Stimulated activated CD8-positive, alpha-beta memory T cell treated with anti-CD3 and anti-CD28 coated beads, Interleukin-7, amount 100 ng/mL, for 1 hour (primary cell): ENCODE measurements around the gene MOG.

Source experiments
- DNase-seq, 2 donors: peaks; one replicate each; pipeline ENCODE4 v3.0.0-alpha.2; 2020; ENCODE audit warnings: low read depth in 2 of 2

The MOG gene

DNA sequence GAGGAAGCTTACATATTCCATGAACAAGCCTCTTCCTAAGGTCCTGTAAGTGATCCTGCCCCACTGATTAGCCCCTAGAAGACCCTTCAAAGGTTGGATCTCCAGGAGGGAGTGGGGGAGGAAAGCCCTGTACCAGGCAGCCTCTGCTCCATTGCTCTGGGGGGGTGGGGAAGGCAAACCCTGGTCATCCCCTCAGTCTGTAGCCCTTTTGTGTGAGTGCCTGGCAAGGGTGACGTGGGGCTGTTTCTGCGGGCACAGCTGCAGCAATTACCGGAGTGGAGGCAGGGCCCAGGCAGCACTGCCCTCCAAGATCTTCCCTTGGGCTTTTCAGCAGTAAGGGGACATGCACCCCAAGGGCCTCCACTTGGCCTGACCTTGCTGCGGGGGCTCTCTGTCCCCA, at the start of gene MOG:
Gene MOG, plus strand, starts transcription at position 295 of the 400 bp plus-strand sequence. CDS start 118 bp downstream, outside the sequence.
- no peak for DNase-seq

DNA sequence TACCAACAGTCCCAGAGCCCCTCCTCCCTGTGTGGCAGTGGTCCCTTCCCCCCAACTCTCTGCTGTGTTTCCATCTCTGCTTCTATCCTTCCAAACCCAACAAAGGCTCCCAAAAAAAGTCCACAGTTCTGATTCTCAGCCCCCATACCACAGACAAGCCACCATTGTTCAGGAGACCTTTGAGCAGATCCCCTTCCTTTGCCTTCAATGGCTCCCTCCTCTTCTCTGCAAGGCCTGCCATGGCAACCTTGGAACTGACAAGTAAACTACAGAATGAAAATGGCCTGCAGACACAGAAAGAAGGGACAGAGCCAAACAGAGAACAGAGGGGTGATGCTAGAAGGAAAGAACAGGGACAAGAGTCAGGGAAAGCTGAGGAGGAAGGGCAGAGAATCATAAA, 48.8 kb upstream of the MOG start:
- DNase-seq = no peak

- DNase-seq = no peak
These were observed 46.4 kb upstream of the MOG start for GRCh38 chr6:29610540-29610939.

DNA sequence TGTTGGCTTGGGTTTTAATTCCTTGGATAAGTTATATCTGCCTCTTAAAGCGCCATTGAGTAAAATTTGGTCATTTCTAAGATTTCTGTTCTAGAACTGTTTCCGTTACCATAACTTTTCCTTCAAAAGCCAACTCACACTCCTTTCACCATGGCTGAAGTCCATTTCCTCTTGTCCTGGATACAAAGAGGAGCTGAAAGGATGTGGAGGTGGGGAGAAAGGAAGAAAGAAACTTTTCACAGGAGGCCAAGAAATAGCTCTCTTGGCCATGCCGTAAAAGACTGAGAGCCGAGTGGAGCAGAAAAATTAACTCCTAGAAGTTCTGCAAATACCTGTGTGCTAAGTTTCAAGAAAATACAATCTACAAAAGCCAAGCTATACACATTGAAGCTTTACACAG, 45.5 kb upstream of the MOG start:
- no peak for DNase-seq

DNA sequence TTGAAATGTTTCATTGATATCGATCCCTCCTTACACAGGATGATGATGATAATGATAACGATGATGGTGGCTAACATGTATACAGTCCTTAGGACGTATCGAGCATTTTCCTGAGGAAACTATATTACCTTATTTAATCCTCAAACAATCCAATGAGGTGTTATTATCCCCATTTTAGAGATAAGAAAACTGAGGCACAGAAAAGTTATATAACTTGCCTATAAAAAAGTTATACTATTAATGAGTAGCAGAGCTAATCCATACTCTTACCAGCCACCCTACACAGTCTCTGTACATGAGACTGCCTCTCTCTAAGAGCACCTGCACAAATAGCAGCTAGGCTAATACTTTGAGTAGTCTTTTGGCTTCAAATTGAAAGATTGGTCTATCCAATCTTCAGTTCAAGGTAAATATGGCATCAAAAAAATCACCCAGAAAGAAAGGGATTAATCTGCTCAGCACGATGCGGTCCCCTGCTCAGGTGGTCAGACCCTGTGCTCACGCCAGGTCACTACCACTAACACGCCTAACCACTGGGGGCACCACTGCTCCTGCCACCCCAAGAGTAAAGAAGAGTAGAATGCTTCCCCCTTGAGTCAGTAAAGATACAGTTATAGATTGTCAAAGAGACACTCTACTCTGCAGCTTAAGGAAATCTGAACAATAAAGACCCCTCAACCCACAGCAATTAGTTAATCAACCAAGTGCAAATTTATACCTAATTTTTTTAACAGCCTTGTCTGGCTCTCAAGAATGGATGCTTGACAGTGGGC, 38.9 kb upstream of the MOG start:
- no peak for DNase-seq

DNA sequence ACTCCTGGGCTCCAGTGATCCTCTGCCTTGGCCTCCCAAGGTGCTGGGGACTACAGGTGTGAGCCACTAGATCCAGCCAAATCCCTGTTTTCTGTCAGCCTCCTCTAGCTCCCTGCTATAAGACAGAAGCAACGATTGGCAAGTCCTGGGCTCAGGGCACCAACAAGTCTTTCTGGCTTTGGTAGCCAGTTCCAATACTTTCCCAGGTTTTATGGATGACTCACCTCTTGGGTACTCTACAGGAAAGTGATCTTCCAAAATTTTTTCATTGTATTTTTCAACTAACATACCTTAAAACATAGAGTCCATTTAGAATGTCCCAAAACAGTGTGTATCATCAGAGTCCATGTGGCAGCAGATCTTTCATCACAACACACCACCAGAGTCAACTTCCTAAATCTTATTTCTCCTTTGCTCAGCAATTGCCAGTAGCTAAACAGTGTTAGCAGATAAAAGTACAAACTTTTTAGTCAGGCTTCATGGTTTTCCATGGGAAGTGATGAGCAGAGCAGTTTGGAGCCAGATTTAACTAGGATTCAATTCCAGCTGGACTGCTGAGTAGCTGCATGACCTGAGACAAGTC, 37.2 kb upstream of the MOG start:
- DNase-seq = no peak

GRCh38 chr6:29620630-29621029, 36.3 kb upstream of the MOG start:
- no peak for DNase-seq

GRCh38 chr6:29624520-29624961, 32.4 kb upstream of the MOG start:
- DNase-seq = no peak

DNA sequence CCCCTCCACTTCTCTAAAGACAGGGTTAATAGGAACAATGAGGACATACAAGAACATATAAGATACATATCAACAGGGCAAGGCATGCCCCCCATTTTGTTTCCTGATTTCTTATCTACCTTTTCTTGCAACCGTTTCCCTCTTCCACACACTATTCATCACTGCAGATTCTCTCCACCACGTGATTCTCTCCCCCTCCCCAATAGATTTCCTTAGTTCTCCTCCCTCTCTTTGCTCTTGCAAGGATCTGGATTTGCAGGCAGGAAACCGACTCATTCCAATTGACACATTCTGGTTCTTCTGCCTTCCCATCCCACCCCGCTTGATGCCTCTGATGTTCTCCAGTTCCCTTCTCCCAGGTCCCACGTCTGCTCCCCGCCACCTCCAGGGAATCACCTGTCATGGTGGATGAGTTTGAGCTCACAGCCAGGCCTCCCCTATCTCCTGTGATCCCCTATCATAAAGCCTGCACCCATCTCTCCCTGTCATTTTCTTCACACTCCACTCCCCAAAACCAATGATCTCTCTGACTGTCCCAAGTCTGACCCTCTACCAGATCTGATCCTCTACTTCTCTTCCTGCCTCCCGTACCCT, 31.5 kb upstream of the MOG start:
- DNase-seq = no peak

- no peak for DNase-seq
These were observed 29.7 kb upstream of the MOG start for GRCh38 chr6:29626948-29627754.

- peak; percentile 14 for DNase-seq
These were observed 29.0 kb upstream of the MOG start for GRCh38 chr6:29627755-29628418.

DNA sequence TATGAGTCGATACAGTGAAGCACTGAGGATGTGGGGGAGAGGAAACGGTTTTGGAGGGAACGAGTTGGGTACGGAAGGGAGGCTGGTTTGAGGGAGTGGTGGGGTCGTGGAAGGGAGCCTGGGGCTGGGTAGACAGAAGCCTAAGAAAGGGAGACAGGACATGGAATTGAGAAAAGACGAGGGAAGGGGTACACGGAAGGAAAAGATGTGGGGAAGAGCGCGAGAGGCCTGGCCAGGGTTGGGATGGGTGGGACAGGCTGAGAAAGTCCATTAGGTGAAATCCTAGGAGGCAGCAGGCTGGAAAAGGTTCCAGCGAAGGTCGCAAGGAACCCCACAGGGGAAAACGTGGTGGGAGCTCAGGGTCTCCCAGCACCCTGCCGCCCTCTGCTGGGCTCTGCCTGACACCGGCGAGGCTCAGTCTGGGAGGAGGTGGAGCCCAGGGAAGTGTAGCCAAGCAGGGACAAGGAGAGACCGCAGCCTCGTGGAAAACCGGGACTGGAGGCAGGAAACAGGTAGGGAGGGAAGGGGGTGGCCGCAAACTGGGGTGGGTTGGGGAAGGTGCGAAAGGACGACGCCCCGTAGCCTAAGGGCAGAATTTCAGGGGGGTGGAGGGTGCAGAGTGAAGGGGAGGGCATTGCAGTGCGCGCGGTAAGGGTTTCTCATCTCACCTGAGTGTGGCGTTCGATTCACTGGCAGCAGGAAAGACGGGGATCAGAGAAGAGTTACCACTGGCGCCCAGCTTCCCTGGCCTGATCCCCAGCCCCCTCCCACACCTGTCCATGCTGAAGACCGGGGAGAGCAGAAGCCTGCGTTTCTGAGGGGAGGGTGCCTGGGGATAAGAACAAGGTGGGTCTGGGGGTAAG, 28.2 kb upstream of the MOG start:
- DNase-seq = no peak

GRCh38 chr6:29629571-29629970, 27.3 kb upstream of the MOG start:
- no peak for DNase-seq

DNA sequence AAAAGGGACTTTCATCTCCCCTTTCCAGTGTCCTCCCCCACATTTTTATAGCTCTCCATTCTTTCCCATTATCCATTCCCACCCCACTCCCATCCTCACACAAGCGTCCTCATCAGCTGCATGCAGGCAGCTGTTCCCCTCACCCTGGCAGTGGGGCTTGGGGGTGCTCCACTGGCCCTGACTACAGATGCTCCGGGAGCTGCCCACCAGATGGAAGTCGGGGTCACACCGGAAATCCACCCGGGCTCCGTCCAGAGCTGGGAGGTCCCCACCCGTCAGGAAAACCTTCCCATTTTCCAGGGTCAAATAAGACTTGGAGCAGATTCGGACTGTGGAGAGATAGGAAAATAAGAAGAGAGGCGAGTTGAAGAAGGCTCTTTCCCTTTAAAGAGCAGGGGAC, 26.6 kb upstream of the MOG start:
- DNase-seq = no peak

DNA sequence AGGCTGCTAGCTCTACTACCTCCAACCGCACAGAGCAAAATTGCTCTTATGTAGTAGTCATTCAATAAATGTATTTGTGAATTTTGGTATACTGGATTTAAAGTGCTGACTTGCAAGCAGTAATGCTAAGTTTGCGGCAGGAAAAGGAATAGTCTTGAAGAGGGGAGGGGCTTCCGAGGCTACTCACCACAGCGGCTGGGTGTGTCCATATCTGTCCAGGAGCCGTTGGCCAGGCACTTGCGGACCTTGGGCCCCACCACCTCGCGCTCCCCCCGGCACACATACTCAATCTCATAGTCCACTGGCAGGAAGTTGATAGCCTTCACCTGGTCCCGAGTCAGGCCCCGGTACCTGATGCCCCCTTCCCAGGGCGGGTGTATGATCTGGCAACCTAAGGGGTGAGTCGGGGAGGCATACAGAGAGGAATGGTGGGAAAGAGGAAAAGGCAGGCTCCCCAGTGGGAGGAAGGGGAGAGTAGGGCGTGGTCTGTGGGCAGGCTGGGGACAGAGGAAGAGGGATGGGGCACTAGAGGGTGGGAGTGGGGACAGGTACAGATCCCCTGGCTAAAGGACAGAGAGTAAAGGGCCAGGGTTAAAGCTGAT, 25.6 kb upstream of the MOG start:
- no peak for DNase-seq

GRCh38 chr6:29631860-29632731, 24.8 kb upstream of the MOG start:
- DNase-seq = no peak

DNA sequence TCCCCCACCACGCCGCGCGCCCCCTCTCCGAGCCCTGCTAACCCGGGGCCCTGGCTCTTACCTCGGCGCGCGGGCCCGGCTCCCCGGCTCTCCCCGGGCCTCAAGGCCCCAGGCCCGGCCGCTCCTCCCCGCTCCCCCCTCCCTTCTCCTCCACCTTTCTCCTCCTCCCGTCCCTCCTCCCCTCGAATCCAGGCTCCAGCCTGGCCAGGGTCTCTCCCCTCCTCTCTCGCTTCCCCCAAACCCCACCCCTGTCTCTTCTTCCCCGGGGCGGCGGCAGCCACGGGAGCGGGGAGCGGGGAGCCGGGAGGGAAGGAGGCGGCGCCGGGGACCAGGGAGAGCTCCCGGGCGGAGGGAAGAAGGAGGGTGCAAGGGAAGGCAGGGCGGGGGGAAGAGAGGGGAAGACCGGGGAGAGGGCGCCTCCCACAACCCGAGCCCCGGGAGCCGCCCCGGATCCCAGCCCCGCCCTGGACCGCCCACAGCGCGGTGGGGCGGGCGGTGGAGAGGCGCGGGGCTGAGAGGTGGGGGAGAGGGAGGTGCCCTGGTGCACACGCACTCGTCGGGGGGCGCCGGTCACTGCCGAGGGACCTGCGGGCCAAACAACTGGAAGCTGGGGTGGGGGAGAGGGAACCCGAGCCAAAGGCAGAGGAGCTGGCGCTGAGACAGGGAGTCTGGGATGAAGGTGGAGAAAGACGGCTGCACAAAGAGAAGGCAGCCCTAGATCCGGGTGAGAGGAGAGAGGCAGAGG, 23.9 kb upstream of the MOG start, which contains the start of gene GABBR1:
Gene GABBR1, minus strand, starts transcription at position 395 of the 745 bp plus-strand sequence. CDS start 798 bp downstream, outside the sequence.
- no peak for DNase-seq

GRCh38 chr6:29633534-29633905, 23.4 kb upstream of the MOG start:
- DNase-seq = no peak

DNA sequence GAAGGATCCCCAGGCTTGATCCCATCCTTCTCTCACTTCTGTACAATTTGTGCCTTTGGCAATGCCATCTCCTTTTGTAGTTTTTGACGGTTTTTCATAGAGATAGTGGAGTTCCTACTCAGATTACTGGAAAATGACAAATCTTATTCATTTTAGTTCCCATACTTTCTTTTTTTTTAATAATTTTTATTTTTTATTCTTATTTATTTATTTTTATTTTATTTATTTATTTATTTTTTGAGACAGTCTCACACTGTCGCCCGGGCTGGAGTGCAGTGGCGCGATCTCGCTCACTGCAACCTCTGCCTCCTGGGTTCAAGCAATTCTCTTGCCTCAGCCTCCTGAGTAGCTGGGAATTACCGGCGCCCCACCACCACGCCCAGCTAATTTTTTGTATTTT, 19.6 kb upstream of the MOG start:
- DNase-seq = no peak
